Measurements from ENCODE around the gene ENAH. TPM values are rescaled to one million over a fixed set of nuclear protein-coding genes. Genes with fewer than 3 reads are reported as not detected.

ENAH gene
- total RNA-seq, 1 experiment from 2014 or later, result 103 TPM

DNA sequence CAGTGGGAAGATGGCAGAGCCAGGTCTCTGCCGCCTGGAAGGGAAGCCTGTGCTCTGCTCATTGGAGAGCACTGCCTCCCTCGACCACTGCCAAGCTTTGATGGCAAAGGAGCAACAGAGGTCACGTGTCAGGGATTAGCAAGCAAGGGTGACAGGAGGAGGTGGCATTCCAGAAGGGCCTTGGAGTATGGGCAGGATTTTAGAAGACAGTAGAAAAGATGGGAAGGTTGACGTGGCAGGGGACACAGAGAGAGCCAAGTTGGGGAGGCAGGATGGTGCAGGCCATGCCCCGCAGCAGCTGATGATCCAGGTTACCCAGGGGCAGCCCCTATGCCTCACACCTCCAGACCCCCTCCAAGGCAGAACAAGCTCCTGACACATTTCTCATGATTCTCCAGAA, 203.1 kb downstream of the ENAH start:
- Mint-ChIP-seq H3K27ac (ENCODE audit: unreplicated experiment) (peak overlapping the region; percentile 84), H3K4me1 (ENCODE audit: low read depth, unreplicated experiment) (peaks cover 89% of the 10 kb centered on the region), H3K4me3 (ENCODE audit: low read depth, unreplicated experiment) (peak overlapping the region; percentile 8), H3K36me3 (ENCODE audit: insufficient read depth, unreplicated experiment) (peaks cover 41% of the 10 kb centered on the region), H3K27me3 (ENCODE audit: unreplicated experiment) (no peaks in the 10 kb centered on the region), H3K9me3 (ENCODE audit: low read depth, unreplicated experiment) (no peaks in the 10 kb centered on the region)
- TF ChIP-seq, protein P1, sequence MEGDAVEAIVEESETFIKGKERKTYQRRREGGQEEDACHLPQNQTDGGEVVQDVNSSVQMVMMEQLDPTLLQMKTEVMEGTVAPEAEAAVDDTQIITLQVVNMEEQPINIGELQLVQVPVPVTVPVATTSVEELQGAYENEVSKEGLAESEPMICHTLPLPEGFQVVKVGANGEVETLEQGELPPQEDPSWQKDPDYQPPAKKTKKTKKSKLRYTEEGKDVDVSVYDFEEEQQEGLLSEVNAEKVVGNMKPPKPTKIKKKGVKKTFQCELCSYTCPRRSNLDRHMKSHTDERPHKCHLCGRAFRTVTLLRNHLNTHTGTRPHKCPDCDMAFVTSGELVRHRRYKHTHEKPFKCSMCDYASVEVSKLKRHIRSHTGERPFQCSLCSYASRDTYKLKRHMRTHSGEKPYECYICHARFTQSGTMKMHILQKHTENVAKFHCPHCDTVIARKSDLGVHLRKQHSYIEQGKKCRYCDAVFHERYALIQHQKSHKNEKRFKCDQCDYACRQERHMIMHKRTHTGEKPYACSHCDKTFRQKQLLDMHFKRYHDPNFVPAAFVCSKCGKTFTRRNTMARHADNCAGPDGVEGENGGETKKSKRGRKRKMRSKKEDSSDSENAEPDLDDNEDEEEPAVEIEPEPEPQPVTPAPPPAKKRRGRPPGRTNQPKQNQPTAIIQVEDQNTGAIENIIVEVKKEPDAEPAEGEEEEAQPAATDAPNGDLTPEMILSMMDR (IDR thresholded peaks at IDR 0.05; ENCODE audit: unreplicated experiment), result no peak
- no TSS peak for BruUV-seq (replicated peaks)
- intact Hi-C loops (cut with micrococcal nuclease; ENCODE audit: unreplicated experiment), result no loop called here
- CTCF ChIA-PET, result interaction anchor here (0.9 to 1.4 kb wide), 3 partner anchors 9 to 24 kb away, joined by 3 to 4 read pairs (median 4); no protein-coding TSS in a partner anchor
- no peak for DNase-seq

DNA sequence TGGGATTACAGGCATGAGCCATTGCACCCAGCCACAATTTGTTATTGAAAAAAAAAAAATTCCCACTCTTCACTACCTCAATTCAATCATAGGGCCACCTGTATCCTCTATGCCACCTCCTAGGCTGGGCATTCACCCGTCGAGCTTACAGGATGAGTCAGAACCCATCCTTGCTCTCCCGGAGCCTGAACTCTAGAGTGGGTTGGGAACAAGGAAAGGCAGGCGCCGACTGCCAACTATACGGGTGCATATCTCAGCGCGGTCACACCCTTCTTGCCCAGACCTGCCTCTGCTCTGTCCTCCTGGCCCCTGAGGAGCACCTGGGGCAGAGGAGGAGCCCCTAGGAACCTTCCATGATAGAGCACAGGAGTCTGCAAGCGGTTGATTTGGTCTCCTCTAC, 203.7 kb downstream of the ENAH start:
- peak; percentile 88 for DNase-seq
- no TSS peak for BruUV-seq (replicated peaks)
- H3K4me1 Mint-ChIP-seq (ENCODE audit: low read depth, unreplicated experiment), result peaks cover 89% of the 10 kb centered on the region
- H3K27me3 Mint-ChIP-seq (ENCODE audit: unreplicated experiment), result no peaks in the 10 kb centered on the region
- TF ChIP-seq, protein P1 (IDR thresholded peaks at IDR 0.05; ENCODE audit: unreplicated experiment), result no peak
- H3K36me3 Mint-ChIP-seq (ENCODE audit: insufficient read depth, unreplicated experiment), result peaks cover 43% of the 10 kb centered on the region
- CTCF ChIA-PET, result interaction anchor here (0.8 to 0.9 kb wide), 3 partner anchors 8 to 32 kb away, joined by 3 to 4 read pairs (median 4); no protein-coding TSS in a partner anchor
- H3K4me3 Mint-ChIP-seq (ENCODE audit: low read depth, unreplicated experiment), result peak overlapping the region; percentile 8
- no peaks in the 10 kb centered on the region for H3K9me3 Mint-ChIP-seq (ENCODE audit: low read depth, unreplicated experiment)
- peak overlapping the region; percentile 84 for H3K27ac Mint-ChIP-seq (ENCODE audit: unreplicated experiment)
- intact Hi-C loops (cut with micrococcal nuclease; ENCODE audit: unreplicated experiment), result no loop called here

DNA sequence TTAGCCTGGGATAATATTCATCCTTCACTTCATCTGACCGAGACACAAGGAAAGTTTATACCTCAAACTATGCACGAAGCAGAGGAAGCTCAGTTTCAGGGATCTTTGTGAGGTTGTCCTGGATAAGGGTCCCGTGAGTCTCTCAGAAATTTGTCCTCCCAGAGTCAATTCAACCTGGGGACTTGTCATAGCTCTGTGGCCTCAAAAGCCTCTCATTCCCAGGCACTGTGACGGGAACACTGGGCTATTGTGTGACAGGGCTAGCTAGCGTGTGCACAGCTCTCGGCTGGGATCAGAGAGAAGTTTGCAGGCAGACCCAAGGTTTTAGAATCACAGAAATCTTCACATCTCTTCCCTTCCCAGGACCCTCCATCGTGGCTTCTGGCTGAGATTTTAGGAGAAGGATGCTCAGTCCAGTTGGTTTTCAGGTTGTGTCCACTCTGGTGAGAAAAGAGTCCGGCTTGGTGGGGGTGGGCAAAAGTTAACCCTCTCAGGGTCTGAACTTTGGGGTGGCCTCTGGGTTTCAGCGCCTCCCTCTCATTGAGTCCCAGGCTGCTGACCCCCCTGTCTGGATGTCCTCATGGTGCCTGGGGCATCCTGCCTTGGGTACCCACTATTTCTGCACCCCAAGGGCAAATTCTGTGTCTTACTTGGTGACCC, 204.6 kb downstream of the ENAH start:
- Mint-ChIP-seq H3K36me3 (ENCODE audit: insufficient read depth, unreplicated experiment) (peaks cover 49% of the 10 kb centered on the region), H3K9me3 (ENCODE audit: low read depth, unreplicated experiment) (no peaks in the 10 kb centered on the region), H3K4me1 (ENCODE audit: low read depth, unreplicated experiment) (peaks cover 89% of the 10 kb centered on the region), H3K4me3 (ENCODE audit: low read depth, unreplicated experiment) (no peak overlapping the region), H3K27me3 (ENCODE audit: unreplicated experiment) (no peaks in the 10 kb centered on the region), H3K27ac (ENCODE audit: unreplicated experiment) (peak overlapping the region; percentile 92)
- TF ChIP-seq, protein P1 (IDR thresholded peaks at IDR 0.05; ENCODE audit: unreplicated experiment), result no peak
- DNase-seq, result no peak
- intact Hi-C loops (cut with micrococcal nuclease; ENCODE audit: unreplicated experiment), result no loop called here
- CTCF ChIA-PET, result interaction anchor here (0.5 to 0.8 kb wide), 2 partner anchors 33 to 427 kb away, joined by 4 to 9 read pairs; no protein-coding TSS in a partner anchor
- BruUV-seq (replicated peaks), result no TSS peak

DNA sequence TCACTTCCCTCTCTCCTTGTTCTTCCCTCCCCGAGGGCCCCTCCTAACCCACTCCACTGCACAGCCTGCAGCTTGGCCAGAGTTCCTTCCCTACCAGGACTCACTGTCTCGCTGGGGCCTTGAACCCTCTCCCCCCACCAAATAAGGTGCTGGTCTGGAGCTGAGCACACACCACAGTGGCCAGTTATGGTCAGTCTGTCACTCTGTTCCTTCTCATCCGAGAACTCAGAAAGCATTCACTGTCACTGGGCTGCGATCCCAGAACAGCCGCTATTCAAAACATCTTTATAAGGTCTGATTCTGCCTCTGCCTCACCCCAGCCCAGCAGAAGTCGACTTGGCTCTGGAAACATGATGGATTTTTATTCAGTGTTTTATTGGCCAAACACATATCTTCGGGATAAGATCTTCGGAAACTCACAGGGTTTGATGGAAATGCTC, 205.3 kb downstream of the ENAH start:
- Mint-ChIP-seq H3K4me3 (ENCODE audit: low read depth, unreplicated experiment) (no peak overlapping the region), H3K4me1 (ENCODE audit: low read depth, unreplicated experiment) (peaks cover 89% of the 10 kb centered on the region), H3K27ac (ENCODE audit: unreplicated experiment) (peak overlapping the region; percentile 92), H3K27me3 (ENCODE audit: unreplicated experiment) (no peaks in the 10 kb centered on the region), H3K9me3 (ENCODE audit: low read depth, unreplicated experiment) (no peaks in the 10 kb centered on the region), H3K36me3 (ENCODE audit: insufficient read depth, unreplicated experiment) (peaks cover 55% of the 10 kb centered on the region)
- intact Hi-C loops (cut with micrococcal nuclease; ENCODE audit: unreplicated experiment), result no loop called here
- DNase-seq, result no peak
- CTCF ChIA-PET, result no interaction called here
- BruUV-seq (replicated peaks), result no TSS peak
- TF ChIP-seq, protein P1 (IDR thresholded peaks at IDR 0.05; ENCODE audit: unreplicated experiment), result no peak

All from Calu3 (cell line).